ENCODE data around the gene PLPP7. TPM values are rescaled to one million over a fixed set of nuclear protein-coding genes. Genes with fewer than 3 reads are reported as not detected.

PLPP7 gene
- total RNA-seq, 1 donor from 2014 or later: 15.8 TPM

- TF ChIP-seq, protein P1, sequence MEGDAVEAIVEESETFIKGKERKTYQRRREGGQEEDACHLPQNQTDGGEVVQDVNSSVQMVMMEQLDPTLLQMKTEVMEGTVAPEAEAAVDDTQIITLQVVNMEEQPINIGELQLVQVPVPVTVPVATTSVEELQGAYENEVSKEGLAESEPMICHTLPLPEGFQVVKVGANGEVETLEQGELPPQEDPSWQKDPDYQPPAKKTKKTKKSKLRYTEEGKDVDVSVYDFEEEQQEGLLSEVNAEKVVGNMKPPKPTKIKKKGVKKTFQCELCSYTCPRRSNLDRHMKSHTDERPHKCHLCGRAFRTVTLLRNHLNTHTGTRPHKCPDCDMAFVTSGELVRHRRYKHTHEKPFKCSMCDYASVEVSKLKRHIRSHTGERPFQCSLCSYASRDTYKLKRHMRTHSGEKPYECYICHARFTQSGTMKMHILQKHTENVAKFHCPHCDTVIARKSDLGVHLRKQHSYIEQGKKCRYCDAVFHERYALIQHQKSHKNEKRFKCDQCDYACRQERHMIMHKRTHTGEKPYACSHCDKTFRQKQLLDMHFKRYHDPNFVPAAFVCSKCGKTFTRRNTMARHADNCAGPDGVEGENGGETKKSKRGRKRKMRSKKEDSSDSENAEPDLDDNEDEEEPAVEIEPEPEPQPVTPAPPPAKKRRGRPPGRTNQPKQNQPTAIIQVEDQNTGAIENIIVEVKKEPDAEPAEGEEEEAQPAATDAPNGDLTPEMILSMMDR (IDR thresholded peaks at IDR 0.05): no peak
- Histone ChIP-seq H3K4me1 (no peaks in the 10 kb centered on the region), H3K36me3 (no peaks in the 10 kb centered on the region), H3K9me3 (no peaks in the 10 kb centered on the region), H3K27ac (no peak overlapping the region), H3K4me3 (no peak overlapping the region), H3K27me3 (no peaks in the 10 kb centered on the region)
- no peak for DNase-seq (ENCODE audit: low spot score in 2 of 2)
- intact Hi-C loops (cut with DNase I): no loop called here
Measured at GRCh38 chr9:131358556-131358955, 69.0 kb downstream of the PLPP7 start.

Other genes starting within 250 kb of the PLPP7 start
- gene AIF1L, start 193.2 kb upstream of the PLPP7 start, total RNA-seq: 30.5 TPM
- 234 TPM for gene NUP214, start 164.1 kb upstream of the PLPP7 start, total RNA-seq
- 6.2 TPM for gene FAM78A, start 13.2 kb upstream of the PLPP7 start, total RNA-seq
- gene PRRC2B, start 104.4 kb downstream of the PLPP7 start, total RNA-seq: 199 TPM
- gene POMT1, start 213.2 kb downstream of the PLPP7 start, total RNA-seq: 128 TPM
- gene UCK1, start 241.5 kb downstream of the PLPP7 start, total RNA-seq: 39.8 TPM

Measured in ascending aorta (tissue), 2 donors.